GM21367 (cell line): ENCODE results near the gene C19orf25.

Experiments used
- ATAC-seq: cut with Tn5 transposase; IDR thresholded peaks from one replicate; pipeline ENCODE4 v1.9.1; 2021; ENCODE audit not compliant: unreplicated experiment

Gene C19orf25

DNA sequence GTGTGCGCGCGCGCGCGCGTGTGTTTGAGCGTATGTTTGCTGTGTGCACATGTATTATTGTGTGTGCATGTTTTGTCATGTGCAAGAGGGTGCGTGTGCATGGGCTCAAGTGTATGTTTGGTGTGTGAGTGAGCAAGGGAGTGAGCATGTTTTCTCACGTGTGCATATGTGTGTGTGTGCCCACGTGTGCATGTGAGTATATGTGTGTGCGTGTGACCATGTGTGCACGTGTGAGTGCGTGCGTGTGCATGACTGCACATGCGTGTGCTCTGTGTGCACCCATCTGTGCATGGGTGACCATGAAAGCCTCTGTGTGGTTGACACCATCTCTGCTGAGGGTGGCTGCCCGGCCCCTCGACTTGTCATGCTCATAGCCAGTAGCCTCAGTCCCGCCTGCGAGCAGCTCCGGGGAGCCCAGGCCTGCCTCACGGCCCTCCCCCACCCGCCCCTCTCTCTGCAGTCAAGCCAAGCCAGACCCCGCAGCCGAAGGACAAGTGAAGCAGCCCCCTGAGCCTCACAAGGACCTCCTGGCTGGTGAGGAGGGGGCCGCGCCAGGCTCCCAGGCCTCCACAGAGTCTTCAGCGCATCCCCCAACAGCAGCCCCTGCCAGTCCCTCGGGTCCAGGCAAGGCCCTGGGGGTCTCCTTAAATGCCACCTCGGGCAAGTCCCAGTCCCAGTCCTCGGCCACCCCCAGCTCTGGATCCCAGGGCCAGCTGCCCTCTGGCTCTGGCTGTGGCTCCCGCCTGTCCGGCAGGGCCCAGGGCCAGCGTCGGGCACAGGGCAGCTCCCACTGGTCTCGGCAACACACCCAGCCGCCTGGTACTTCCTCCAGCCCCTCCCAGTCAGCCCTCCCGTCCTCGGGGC, 17.9 kb upstream of the C19orf25 start:
- ATAC-seq: no peak

DNA sequence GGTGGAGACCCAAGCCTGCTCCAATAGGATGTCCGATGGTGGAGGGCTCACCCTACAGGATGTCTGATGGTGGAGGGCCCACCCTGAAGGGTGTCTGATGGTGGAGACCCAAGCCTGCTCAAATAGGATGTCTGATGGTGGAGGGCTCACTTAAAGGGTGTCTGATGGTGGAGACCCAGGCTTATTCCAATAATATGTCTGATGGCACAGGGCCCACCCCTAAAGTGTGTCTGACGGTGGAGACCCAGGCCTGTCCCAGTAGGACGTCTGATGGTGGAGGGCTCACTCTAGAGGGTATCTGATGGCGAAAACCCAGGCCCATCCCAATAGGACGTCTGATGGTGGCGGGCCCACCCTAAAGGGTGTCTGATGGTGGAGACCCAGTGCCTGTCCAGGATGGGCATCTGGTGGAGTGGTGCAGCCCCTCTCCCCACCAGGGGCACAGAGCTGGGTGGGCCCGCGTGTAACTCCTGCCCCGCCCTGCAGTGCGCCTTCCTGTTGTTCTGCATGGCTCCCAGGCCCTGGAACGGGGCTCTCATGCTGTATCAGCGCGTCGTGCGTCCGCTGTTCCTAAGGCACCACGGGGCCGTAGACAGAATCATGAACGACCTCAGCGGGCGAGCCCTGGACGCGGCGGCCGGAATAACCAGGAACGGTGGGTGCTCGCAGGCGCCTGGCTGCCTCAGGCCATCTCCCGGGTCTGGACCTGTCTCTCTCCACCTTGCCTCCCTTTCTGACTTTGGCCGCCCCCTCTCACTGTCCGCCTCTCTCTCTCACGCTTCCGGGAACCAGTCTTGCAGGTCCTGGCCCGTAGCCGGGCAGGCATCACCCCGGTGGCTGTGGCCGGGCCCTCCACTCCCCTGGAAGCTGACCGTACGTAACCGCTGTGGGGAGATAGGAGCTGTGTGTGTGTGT, 17.0 kb upstream of the C19orf25 start:
- ATAC-seq: no peak

DNA sequence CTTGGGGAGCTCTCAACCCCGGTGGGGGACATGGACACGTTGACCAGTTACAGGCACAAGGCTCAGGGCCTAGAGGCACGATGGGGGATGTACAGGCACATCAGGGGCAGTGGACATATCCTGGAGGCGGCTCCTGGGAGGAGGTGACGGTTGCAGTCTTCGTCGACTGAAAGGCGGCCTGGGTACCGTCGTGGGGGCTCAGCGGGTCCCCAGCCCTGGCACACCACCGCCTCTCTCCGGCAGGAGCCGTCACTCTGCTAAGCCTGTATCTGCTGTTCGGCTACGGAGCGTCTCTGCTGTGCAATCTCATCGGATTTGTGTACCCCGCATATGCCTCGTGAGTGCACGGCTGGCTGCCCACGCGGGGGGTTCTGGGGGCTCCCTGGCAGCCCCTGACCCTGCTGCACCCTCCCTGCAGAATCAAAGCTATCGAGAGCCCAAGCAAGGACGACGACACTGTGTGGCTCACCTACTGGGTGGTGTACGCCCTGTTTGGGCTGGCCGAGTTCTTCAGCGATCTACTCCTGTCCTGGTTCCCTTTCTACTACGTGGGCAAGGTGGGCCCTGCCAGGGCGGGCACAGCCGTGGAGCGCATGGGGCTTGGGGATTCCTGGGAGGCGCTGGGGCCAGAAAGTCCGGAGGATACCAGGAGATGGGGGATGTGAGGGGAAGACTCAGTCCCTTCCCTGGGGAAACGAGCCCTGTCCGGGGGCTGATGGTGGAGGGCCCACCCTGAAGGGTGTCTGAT, 16.2 kb upstream of the C19orf25 start:
- ATAC-seq: no peak

DNA sequence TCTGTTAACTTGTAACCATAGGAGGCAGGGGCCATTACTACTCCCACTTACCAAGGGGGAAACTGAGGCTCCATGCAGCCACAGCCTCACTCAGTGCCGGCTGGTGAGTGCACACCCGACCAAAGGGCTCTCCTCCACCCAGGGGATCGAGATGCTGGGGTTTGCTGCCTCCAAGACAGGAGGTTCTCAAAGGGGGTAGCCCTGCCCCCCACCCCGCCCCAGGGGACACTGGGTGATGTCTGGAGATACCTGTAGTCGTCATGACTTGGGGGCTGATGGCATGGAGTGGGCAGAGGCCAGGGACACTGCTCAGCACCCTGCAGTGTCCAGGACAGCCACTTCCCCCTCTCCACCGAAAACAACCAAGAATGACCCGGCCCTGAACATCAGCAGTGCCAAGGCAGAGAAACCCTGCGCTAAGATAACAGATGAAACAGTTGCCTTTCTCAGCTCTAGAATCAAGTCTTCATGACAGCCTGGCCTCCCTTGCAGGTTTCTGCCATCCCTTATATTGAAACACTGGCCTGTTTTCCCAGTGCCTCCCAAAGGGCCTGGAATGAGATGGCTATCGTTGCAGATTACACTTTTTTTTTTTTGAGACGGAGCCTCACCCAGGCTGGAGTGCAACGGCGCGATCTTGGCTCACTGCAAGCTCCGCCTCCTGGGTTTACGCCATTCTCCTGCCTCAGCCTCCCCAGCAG, 15.2 kb upstream of the C19orf25 start:
- ATAC-seq: no peak

DNA sequence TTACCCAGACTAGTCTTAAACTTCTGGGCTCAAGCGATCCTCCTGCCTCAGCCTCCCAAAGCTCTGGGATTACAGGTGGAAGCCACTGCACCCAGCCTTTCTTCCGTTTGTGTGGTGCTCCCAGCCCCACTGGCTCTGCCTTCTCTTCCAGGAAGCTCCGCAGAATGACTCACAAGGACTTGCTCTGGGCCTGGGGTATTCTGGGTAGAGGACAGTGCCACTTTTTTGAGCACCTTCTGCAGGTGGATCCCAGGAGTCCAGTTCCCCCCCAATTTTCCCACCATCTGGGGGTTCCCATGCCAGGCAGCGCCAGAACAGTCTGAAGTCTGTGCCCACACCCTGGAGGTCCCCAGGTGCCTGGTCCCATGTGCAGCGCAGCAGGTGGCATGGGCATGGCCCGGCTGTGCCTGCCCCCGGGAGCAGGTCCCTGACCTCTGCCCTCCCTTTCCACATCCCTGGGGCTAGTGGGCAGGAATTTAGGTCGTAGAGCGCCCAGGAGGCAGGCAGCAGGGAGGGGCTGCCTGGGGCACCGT, 13.5 kb upstream of the C19orf25 start:
- ATAC-seq: no peak

DNA sequence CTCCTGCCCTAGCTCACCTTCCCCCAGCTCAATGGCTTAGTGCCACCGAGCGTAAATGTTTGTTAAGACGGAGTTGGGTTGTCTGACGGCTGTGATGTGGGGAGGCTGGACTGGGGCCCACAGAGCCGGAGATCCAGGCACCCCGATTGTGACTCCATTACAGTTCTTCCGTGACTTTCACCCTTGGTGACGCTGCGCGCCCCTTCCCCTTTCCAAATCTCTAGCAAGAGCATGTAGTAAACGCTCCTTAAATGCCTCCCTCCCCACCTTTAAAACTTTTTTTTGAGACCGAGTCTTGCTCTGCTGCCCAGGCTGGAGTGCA, 12.8 kb upstream of the C19orf25 start:
- no peak for ATAC-seq

DNA sequence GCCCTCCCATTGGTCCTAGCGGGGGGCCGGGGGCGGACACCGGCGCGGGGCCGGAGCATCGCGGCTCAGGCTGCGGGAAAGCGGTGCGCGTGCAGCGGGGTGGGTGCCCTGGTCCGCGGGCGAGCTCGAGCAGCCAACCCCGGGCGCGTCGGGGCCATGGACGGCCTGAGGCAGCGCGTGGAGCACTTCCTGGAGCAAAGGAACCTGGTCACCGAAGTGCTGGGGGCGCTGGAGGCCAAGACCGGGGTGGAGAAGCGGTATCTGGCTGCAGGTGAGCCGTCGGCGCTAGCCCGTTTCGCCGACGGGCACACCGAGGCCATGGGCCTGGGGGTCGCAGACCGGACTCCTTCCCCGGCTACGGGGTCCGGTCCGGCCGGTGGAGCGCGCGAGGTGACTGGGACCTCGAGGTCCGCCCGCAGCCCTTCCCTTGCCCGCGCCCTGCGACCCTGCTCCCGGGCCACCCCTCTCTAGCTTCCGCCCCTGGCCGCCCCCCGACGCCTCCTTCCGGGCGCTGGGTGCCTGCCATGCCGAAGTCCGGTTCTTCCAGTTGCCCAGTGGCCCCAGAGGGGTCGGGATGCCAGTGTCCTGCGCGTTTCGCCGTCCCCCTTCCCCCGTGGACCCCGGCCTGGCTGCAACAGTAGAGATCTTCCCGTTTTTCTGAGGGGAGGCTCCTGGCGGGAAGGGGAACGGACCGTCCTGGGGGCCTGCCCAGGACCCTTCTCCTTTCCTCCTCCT, 12.3 kb upstream of the C19orf25 start, which contains the start of gene REEP6:
TSS of gene REEP6 (plus strand) at position 68 of the 735 bp plus-strand sequence. CDS start at position 157, 89 bp downstream.
- ATAC-seq: no peak

DNA sequence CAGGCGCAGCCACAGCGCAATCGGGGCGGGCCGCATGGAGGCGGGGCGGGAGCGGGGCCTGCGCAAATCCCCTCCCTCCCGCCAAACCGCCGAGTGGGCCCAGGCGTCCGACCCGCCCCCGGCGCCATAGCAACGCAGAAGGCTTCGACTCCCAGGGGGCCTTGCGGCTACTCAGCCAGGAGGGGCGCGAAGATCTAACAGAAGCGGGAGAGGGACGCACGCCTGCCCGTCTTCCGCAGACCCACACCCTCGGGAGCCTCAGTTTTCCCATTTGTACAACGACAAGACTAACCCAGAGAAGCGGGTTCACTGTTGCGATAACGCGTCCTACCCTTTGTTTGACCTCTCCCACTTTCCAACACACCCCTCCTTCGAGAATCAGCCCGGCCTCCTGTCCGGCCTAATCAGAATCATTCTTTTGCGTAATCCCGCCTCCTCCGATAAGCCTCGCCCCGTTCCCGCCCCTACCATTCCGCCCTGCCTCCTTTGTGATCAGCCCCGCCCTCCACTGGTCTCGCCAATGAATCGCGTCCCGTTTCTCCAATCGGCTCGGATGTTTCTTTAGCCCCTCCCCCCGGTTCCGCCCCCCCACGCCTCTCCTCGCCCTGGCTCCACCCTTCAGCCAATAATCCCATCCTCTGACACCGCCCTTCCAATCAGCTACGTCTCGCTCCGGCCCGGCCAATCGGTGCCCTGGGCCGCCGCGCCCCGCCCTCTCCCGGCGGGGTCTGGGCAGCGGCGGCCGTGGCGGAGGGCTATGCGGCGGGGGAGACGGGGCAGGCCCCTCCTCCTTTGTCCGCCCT, 11.5 kb upstream of the C19orf25 start, which contains the start of gene PCSK4:
TSS of gene PCSK4 (minus strand) at position 40 of the 803 bp plus-strand sequence. CDS start at position 36, 4 bp downstream.
- peak; percentile 75 for ATAC-seq

DNA sequence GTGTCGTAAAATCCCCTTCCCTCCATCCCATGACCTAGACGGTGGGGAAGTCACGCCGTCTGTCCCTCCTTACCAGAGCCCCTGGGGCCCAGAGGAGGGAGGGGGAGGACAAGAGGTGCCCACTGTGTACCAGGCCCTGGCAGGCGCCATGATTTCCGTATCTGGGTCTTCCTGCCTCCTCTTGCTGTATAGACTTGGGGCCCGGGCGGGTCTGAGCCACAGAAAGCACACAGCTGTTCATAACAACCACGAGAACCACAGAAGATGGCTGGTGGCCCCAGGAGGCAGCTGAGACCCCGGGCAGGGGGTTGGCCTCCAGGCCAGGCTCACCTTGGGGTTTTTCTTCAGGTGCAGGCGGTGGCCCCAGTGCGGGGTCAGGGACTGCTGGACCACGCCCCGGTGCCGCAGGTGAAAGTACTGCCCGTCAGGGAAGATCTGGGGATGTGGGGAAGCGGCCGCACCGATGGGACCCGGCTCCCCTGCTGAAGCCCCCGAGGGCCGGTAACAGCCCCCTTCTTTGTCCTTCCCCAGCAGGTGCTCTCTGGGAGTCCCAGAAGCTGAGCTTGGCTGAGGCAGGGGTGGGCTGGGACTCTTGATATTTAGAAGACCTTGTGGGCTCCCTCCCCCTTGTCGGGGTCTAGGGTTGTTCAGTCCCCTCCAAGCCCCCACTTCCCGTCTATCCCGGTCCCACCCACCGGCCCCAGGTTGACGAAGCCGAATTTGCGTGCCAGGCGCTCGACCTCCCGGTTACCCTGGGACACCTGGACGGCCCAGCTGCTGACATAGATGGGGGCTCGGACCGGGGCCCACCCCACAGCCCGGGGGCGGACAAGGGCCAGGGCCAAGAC, 10.7 kb upstream of the C19orf25 start:
- ATAC-seq: no peak

DNA sequence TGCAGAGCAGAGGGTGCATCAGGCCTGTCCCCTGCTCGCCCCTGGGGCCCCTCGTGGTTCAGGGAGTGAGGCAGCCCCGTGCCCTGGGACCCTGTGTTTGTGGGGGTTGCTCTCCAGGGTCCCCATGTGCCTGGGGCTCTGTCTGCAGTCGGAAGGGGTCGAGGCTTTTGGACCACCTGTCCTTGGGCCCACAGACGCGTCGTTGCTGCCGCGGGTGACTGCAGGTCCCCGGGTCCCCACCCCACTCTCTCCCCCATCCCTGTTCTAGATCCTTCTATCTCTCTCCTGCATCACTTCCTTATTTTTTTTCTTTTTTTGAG, 9.2 kb upstream of the C19orf25 start:
- no peak for ATAC-seq

DNA sequence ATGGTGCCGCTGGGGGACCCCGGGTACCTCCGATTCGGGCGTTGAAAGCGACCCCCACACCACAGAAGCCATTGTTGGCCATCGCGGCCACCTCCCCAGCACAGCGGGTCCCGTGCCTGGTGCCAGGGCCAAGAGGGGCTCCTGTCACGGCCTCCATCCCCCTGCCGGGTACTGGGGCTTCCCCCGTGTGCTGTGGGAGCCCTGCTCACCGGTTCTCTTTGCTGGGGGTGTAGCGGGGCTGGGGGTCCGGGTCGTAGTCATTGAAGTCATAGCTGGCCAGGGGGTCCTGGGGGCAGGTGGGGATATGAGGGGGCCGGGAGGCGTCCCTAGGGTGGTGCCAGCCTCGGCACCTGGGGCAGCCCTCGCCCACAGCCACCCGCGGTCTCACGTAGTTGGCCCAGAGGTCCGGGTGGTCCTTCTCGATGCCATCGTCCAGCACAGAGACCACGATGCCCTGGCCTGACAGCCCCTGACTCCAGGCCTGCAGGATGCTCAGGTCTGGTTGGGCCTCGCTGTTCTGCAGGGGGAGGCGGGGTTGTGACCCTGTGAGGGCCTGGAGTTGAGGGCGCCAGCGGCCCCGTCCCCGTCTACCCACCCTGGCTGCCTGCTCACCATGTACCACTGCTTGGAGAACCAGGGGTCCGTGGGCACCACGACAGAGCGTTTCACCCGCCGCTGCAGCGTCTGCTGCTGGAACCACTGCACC, 8.7 kb upstream of the C19orf25 start:
- ATAC-seq: no peak

DNA sequence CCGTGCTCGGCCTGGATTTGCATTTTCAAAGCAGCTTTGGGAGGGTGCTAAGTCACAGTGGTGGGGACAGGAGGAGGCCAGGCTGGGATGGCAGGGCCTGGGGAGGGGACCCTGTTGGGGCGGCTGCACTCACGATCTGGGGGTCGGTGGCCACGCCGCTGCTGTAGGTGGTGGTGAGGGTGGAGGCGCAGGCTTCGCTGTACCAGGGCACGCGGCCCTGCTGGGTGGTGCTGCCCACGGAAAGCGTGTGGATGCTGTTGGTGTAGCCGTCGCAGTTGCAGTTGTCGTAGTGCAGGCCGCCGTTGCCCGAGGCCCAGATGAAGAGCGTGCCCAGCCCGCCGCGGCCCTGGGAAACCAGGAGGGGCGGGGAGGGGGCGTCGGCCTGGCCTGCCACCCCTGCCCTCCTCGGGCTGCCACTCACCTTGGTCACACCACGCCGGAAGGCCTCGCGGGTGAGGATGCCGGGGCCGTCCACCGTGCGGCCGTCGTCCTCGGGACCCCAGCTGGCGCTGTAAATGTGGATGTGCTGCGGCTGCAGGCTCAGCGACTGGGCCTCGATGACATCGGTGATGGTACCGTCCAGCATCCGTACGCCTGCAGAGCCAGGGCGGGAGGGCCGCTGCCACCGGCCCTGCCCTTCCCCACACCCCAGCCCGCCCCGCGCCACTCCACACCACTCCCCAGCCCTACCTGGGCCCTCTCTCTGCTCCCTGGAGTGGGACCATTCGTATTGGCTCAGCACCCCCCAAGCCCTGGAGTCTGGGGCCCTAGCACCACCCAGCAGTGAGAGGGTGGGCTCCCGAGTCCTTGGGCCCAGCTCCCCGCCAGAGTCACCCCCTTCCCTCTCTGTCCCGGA, 7.9 kb upstream of the C19orf25 start:
- no peak for ATAC-seq

DNA sequence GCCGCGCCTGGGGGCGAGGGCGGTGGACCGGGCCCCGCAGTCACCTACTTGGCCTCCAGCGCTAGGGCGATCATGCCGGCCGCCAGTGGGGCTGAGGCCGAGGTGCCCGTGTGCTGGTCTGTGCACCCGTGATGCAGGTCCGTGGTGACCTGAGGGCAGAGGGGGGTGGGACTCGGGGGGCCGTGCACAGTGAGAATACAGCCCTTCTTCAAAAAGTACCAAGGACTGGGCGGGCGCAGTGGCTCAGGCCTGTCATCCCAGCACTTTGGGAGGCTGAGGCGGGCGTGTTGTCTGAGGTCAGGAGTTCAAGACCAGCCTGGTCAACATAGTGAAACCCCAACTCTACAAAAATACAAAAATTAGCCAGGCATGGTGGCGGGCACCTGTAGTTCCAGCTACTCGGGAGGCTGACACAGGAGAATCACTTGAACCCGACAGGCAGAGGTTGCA, 5.0 kb upstream of the C19orf25 start:
- ATAC-seq: no peak

DNA sequence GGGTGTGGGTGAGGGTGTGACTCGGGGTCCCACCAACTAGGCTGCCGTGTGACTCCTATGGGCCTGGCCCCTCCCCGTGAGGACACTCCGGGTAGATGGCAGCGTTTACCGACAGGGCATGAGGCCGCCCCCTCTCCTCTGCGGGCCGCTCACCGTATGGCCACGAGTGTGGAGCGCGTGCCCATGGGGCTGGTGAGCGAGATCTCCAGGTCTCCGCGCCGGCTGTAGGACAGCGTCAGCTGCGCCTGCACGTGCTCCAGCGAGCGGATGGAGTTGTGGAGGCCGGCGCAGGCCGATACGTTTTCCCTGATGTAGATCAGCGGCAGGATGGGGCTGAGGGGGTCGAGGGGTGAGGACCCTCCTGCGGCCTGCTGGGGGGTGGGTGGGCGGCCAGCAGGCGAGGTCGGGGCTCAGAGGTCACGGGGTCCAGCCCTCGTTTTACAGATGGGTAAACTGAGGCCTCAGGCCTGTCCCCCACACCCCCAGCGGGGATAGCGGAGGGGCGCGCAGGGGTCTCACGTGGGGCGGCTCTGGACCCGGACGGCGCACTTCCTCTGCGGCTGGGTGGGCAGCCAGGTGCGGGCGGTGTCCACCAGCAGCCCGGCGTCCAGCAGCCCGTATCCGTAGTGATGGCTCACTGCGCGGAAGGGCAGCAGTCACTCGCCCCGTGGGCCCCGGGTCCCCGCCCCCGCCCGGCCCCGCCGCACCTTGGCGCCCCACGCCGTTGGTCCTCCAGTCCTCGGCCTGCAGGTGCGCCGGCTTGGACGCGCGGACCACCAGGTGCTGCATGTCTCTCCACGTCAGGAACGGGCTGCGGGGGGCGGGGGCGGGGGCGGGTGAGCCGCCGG, 4.3 kb upstream of the C19orf25 start:
- ATAC-seq: no peak

DNA sequence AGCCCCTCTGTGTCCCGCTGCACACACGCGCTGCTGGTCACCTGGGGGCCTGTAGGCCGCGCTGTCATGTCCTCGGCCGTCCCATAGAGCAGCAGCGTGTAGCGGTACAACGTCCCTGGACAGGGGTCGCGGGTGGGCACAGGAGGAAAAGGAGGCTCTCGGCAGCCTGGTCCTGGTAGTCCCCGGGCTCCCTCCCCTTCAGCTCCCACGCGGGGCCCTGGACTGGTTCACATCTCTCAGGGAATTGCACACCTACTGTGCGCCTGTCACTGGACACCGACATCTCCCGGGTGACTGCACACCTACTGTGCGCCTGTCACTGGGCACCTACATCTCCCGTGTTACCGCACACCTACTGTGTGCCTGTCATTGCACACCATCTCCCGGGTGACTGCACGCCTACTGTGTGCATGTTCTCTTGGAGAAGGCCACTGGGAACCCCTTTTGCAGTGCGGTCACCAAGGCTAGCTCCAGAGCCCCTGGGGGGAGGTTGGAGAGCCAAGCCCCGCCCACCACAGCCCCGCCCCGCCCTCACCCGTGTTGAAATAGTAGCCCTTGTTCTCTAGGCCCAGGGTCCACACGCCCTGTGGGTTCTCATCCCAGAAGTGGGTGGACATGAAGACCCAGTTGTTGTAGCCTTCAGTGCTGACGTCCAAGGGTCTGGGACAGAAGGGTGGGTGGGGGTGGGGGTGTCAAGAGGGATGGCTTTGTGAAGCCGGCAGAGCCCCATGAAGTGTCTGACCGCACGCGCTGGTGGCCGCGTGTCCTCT, 3.5 kb upstream of the C19orf25 start:
- no peak for ATAC-seq
